G401.6 (cell line): Measurements from ENCODE around the gene CIB4.

Experiments
- FAIRE-seq: peaks from 2 replicates; lab custom pipeline; 2012; peaks lifted over from hg19 to GRCh38; lab: Jason Lieb, UNC

CIB4 gene

GRCh38 chr2:26606847-26607190, 34.3 kb downstream of the CIB4 start:
- FAIRE-seq = no peak

DNA sequence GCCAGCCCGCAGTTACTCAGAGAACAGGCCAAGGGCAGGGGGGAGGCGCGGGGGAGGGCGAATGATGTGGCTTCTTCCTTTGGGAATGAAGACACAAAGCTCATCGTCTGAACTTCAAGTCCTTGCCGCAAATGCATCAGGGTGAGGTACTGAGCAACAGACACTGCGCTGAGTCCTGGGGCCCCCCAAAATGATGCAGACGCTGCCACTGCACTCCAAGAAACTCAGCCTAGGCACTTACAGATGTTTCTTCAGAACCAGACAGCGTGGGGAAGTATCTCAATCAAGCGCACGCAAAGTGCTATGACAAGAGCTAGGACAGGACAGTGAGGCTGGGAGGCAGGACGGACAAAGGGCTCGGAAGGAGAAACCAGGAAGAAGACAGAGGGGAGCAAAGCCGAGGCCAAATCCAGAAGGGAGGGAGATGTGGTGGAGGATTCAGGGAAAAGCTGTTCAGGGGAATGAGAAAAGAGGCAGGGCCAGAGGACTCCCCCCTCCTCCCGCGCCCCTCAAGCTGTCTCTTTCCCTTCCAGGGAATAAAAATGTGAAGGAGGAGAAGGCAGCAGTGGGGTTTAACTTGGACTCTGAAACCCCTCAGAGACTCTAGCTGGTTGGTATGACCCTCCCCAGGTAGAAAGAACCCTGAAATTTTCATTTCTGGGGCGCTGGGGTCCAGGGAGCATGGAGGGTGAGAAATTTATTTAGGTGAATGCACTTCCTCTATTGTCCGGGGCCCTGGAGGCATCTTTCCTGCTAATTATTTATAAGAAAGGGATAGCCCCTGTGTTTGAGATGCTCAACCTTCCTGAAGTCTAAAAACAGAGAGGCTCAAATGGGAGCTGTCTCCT, 34.9 kb downstream of the CIB4 start:
- FAIRE-seq = no peak

DNA sequence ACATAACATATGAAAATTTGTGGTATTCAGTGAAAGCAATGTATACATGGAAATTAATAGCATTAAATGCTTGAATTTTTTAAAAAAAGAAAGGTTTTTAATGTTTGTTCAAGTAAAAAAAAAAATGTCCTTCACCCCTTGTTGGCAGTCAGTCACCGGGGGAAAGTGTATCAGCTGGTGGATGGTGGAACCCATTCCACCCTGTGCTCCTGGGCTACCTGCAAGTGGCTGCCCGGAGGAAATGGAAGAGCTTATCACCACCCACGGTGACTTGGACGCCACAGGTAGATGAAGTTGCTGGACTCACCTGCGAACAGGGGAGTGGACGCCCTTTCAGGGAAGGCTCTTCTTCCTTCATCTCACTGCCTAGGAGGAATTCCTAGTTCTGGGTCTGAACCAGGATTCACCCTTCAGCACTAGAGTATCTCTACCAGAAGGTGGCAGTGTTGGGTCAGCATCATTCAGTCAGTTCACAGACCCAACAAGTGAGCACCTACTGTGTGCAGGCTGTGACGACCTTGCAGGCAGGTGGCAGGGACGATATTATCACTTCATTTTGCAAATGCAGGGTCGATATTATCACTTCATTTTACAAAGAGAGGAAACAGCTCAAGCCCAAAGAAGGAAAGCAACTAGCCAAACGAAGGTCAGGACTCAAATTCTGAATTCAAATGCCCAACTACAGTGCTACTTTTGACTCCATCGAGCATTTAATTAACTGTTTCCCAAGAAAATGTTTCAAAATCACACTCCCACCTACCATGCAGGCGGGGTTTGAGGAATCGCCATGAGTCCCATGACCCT, 35.8 kb downstream of the CIB4 start:
- no peak for FAIRE-seq

DNA sequence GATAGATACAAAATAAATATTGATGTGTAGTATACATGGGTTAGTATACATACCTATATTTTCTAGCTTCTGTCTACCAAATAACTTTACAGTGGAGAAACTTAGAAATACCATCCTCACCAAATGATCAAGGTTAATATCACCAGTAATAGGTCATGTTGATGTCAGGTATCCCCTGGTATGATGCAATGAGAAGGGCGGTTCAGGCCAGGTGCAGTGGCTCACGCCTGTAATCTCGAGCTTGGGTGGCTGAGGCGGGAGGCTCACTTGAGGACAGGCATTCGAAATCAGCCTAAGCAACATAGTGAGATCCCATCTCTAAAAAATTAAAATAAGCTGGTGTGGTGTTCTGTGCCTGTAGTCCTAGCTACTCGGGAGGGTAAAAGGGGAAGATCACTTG, 38.6 kb downstream of the CIB4 start:
- FAIRE-seq = no peak

DNA sequence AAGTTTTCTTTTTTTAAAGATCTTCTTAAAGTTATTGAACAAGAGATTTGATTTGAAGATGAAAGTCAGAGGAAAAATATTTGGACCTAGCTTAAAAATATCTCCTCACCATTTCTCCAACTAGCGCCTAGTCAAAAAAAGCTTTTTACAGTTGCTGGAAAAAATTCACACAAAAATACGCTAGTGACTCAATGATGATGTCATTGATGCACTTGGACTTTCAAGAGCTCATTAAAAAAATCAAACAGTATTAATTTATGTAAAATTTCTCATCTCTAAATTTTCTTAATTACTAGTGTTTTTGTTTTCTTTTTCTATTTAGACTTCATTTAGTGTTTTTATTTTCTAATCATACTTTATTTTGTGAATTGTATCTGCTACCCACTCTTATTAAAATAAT, 41.8 kb downstream of the CIB4 start:
- no peak for FAIRE-seq

DNA sequence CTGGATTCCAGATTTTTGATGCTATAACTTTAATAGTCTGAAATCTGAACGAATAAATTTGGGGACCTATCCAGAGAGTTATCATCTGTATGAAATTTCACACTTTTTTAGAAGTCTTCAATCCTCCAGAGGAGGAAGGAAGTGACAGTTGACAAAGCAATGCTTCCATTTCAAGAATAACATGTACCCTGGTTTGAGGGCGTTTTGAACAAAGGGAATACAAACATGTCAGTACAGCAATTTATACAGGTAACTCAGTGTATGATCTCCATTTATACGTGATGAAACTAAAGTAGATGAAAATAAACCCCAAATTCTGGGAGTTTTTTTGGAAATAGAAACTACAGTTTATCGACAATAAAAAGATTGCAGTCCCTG, 42.2 kb downstream of the CIB4 start:
- FAIRE-seq = no peak

- no peak for FAIRE-seq
Measured at GRCh38 chr2:26598336-26598995, 42.7 kb downstream of the CIB4 start.

GRCh38 chr2:26597197-26597596, 44.0 kb downstream of the CIB4 start:
- FAIRE-seq = no peak

DNA sequence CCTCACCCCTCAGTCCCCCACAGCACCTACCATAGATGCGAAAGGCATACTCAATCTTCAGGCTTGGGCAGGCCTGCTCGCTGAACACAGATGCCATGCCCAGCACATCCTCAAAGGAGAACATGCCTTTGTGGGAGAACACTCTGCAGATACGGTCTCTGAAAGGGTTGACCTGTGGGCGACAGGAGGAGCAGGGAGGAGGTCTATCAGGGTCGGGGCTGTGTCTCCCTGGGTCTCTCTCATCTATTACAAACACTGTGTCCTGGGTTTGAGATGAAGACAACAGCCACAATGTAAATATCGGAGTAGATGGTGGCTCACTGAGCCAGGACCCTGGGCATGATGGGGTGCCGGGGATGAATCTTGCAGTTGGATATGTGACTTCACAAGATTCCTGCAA, 46.0 kb downstream of the CIB4 start:
- no peak for FAIRE-seq

- FAIRE-seq = no peak
Measured at GRCh38 chr2:26591619-26592505, 49.3 kb downstream of the CIB4 start.

GRCh38 chr2:26590980-26591618, 50.1 kb downstream of the CIB4 start:
- no peak for FAIRE-seq

DNA sequence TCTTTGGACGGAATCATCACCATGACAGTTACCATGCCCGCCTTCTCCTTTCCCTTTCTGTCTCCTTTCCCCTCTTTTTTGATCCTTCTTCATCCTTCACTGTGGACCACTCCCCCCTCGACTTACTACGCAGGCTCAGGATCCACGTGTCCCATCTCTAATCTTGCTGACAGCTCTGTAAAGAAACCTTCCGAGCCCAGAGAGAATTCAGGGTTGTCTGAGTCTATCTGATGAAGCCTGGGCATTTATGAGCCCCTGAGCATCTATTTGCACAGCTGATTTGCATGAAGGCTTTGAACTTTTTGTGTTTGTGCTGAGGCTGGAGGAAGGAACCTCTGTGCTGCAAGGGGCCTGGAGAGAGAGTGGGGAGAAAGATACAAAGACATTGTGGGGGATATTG, 50.7 kb downstream of the CIB4 start:
- no peak for FAIRE-seq

DNA sequence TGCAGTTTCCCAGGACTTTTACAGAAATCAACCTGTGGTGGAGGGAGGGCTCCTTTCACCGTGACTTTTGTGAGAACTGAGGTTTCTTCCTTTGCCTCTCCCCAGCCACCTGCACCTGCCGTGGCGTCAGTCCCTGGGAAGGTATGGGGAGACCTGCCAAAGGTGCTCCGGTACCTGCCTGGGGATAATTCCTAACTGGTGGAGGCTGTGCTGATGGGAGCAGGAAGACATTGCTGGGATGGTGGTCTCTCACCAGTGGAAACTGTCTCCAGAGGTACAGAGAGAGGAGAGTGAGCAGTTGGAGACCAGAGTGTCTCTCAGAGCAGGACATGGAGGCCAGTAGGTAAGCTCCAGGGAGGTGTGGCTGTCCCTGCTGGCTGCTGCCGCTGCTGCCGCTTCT, 52.6 kb downstream of the CIB4 start:
- no peak for FAIRE-seq

GRCh38 chr2:26587994-26588393, 53.2 kb downstream of the CIB4 start:
- FAIRE-seq = no peak

DNA sequence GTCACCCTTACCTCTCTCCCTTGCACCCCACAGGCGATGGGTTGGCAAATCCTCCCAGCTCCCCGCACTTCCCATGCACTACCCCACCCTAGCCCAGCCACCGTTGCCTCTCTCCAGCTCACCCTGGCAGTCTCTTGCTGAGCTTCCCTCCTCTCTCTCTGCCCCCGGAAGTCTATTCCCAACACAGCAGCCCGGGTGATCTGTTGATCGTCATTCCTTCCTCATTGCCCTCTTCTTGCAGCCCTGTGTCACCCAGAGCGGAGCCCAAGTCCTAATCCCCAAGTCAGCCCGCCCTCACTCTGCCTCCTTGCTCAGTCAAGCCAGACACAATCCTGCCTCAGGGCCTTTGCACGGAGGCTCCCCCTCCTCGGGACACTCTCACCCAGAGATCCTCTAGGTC, 55.2 kb downstream of the CIB4 start:
- no peak for FAIRE-seq

DNA sequence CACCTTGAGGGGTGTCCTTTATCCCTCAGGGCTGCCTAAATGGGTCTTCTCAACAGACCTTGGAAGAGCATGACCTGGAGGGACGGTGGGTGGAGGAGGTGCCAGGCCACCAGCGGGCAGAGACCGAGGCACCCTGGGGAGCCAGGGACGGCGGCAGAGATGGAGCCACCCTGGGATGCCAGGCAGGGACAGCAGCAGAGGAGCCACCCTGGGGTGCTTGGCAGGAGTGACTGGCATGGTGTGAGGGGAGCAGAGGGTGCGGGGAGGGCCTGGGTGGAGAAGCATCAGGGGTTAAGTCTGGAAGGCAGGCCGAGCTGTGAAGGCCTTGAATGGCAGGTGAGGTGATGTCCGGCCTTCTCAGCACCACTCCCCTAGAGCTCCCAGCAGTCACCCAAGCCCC, 56.1 kb downstream of the CIB4 start:
- FAIRE-seq = no peak

- no peak for FAIRE-seq
Measured at GRCh38 chr2:26584656-26585055, 56.5 kb downstream of the CIB4 start.

DNA sequence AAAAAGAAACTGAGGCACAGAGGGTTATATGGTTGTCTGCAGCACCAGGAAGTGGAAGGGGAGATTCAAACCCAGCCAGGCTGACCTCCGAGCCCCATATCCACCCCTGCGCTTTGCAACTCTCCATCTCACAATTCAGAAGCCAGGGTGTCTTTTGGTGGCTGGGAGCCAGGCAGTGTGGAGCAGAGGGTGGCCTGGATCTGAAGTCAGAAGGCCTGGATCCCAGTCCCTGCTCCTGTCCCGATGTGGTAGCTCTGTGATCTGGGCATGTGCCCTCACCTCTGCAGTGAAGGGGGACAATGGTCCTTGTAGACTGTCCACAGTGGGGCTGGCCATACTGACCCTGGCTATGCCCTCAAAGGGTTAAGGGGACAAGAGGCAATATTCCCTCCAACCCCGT, 57.0 kb downstream of the CIB4 start:
- no peak for FAIRE-seq

DNA sequence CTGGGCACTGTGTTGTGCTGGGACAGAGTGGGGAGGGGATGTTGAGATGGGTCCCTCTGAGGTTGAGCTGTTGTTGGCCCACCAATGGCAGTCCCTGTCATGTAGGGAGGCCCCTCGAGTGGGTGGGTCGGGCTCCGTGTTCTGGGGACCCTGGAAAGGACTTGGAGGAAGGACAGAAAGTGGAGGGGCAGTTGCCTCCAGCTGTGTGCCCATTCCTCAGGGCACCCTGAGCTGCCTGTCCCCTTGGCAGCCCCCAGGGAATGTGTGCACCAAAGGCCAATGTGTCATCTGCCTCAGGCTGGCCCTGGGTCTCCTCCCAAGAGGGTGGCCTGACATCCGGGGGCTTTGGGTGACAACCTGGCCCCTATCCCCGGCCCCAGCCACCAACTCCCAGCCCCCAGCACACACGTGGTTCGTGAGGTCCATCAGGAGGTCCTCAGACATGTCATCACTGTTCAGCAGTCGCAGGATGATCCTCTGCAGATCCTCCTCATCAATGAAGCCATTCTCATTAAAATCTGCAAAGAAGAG, 57.7 kb downstream of the CIB4 start:
- FAIRE-seq = no peak

DNA sequence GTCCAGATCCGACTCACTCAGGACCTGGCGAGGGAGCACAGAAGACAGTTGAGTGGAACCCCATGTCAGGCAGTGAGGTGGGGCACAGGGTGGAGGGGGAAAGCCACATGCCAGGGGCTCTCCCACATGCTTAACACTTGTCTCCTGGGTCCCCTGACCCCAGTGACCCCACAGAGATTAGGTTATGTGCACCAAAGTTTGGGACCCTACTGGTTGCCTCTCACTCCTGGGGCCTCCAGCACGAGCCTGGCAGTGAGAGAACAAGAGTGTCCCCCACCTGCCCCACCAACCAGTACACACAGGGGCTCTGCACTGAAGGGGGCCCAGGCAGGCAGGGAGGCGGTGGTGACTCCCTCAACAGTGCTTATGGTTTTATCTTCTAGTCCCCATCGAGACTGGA, 58.3 kb downstream of the CIB4 start:
- FAIRE-seq = no peak

- no peak for FAIRE-seq
Measured at GRCh38 chr2:26581991-26582842, 58.9 kb downstream of the CIB4 start.
